Chondrocyte (in vitro differentiated cells): ENCODE measurements around the gene HMGXB3. TPM values are rescaled to one million over a fixed set of nuclear protein-coding genes. Genes with fewer than 3 reads are reported as not detected.

Source experiments
- DNase-seq: peaks from one replicate; pipeline ENCODE4 v3.0.0; 2021; ENCODE audit warnings: mixed read lengths, low spot score
- H3K27ac Mint-ChIP-seq: one replicate; pipeline ENCODE4 v1.8.0; 2021; ENCODE audit warnings: mild to moderate bottlenecking, moderate library complexity, mixed read lengths; ENCODE audit not compliant: unreplicated experiment
- H3K27me3 Mint-ChIP-seq: 2 replicates; pipeline ENCODE4 v1.8.0; 2021; ENCODE audit warnings: low read depth, mixed read lengths
- H3K36me3 Mint-ChIP-seq: 2 replicates; pipeline ENCODE4 v1.8.0; 2021; ENCODE audit warnings: low read depth, mixed read lengths
- H3K4me1 Mint-ChIP-seq: 2 replicates; pipeline ENCODE4 v1.8.0; 2021; ENCODE audit warnings: low read depth, mild to moderate bottlenecking, mixed read lengths
- H3K4me3 Mint-ChIP-seq: one replicate; pipeline ENCODE4 v1.8.0; 2021; ENCODE audit warnings: mild to moderate bottlenecking, moderate library complexity, mixed read lengths; ENCODE audit not compliant: unreplicated experiment
- H3K9me3 Mint-ChIP-seq: 2 replicates; pipeline ENCODE4 v1.8.0; 2021; ENCODE audit warnings: low read depth, mixed read lengths
- total RNA-seq: library from RNA; stranded (reverse); gene quantifications from 3 replicates; pipeline ENCODE4 v1.2.1, GENCODE V29; 2021
- TF ChIP-seq, protein P1 (sequence below): fragments of 200-600 bp; sonication (generic); IDR thresholded peaks from 2 replicates; pipeline ENCODE4 v1.5.0; 2021; ENCODE audit warnings: antibody characterized with exemption, mild to moderate bottlenecking, moderate library complexity

The HMGXB3 gene
- total RNA-seq, 1 donor from 2014 or later = 44.2 TPM

GRCh38 chr5:150052226-150052955, 51.9 kb downstream of the HMGXB3 start:
- Mint-ChIP-seq H3K4me3 (no peak overlapping the region), H3K27ac (peak overlapping the region; percentile 93), H3K36me3 (peaks cover 32% of the 10 kb centered on the region), H3K4me1 (peaks cover 27% of the 10 kb centered on the region), H3K9me3 (no peaks in the 10 kb centered on the region), H3K27me3 (no peaks in the 10 kb centered on the region)
- DNase-seq = no peak
- TF ChIP-seq, protein P1, sequence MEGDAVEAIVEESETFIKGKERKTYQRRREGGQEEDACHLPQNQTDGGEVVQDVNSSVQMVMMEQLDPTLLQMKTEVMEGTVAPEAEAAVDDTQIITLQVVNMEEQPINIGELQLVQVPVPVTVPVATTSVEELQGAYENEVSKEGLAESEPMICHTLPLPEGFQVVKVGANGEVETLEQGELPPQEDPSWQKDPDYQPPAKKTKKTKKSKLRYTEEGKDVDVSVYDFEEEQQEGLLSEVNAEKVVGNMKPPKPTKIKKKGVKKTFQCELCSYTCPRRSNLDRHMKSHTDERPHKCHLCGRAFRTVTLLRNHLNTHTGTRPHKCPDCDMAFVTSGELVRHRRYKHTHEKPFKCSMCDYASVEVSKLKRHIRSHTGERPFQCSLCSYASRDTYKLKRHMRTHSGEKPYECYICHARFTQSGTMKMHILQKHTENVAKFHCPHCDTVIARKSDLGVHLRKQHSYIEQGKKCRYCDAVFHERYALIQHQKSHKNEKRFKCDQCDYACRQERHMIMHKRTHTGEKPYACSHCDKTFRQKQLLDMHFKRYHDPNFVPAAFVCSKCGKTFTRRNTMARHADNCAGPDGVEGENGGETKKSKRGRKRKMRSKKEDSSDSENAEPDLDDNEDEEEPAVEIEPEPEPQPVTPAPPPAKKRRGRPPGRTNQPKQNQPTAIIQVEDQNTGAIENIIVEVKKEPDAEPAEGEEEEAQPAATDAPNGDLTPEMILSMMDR = no peak

DNA sequence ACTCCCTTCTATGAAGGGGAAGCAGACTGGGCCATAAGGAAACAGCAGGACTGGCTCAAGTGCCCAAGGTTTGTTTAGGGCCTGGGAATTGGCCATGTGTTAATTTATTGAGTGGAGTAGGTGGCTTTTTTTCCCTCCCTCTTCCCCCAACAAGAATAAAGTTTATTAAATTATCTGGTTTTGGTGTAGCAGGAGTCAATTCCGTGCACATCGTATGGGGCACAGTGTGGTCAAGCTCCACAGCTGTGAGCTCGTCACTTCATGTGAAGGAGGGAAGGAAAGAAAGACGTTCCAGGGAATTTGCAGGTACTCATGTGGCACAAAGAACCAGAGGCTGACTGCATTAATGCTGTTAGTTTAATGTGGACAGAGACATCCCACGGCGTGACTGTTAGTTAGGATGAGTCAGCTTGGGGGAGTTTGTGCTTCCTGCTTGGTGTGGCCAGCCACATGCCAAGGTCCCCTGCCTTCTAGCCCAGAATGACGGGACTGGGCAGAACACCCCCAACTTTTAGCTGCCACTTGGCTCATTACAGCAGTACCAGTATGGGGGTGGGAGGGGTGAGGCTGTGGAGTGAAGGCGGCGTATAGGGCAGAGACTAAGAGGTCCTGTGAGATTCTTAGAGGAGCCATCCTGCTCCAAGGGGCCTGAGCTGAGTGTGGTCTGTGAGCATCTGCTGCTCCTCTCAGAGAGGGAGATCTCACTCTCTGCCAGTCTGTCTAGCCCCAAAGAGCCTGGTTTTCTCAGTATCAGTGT, 52.6 kb downstream of the HMGXB3 start:
- DNase-seq = no peak
- Mint-ChIP-seq H3K36me3 (peaks cover 29% of the 10 kb centered on the region), H3K27ac (peak overlapping the region; percentile 93), H3K4me3 (no peak overlapping the region), H3K4me1 (peaks cover 34% of the 10 kb centered on the region), H3K9me3 (no peaks in the 10 kb centered on the region), H3K27me3 (no peaks in the 10 kb centered on the region)
- TF ChIP-seq, protein P1 = no peak

DNA sequence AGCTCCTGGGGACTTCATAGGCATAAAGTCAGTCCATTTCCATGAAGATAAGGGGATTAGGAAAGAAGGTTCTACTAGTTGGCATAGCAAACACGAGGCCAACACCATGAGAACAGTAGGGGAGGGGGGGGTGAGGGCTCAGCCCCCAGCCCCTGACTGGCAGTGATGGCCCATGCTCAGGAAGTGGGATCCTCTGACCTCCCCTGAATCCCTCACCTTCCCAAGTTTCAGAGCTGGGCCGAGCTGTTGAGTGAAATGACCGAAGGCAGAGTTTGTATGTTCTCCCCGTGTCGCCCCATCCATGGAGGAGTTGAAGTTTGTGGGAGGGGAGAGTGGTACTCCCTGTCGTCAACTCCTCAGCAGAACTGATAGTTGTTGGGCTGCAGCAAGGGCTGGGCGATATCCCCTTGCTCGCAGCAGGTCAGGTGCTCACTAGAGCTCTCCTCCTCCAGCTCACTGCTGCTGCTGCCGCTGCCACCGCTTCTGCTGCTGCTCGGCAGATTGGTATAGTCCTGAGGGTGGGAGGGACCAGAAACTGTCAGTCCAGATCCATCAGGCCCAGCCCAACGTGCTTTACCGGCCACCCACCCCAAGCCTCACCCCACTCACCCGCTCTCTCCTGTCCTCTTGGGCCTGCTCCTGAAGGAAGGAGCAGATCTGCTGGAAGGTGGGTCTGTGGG, 53.3 kb downstream of the HMGXB3 start:
- Mint-ChIP-seq H3K9me3 (no peaks in the 10 kb centered on the region), H3K27ac (peak overlapping the region; percentile 93), H3K27me3 (no peaks in the 10 kb centered on the region), H3K4me3 (no peak overlapping the region), H3K4me1 (peaks cover 41% of the 10 kb centered on the region), H3K36me3 (peaks cover 28% of the 10 kb centered on the region)
- TF ChIP-seq, protein P1 = no peak
- no peak for DNase-seq

DNA sequence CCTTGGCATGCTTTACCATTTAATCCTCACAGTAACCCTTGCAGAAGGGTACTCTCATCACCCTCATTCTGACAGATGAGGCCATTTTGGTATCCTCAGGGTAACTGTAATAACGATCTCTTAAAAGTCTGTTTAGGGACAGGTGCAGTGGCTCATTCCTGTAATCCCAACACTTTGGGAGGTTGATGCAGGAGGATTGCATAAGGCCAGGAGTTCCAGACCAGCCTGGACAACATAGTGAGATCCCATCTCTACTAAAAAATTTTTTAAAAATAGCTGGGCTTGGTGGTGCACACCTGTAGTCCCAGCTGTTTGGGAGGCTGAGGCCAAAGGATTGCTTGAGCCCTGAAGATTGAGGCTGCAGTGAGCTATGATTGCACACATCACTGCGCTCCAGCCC, 54.0 kb downstream of the HMGXB3 start:
- H3K4me3 Mint-ChIP-seq = no peak overlapping the region
- DNase-seq = no peak
- H3K36me3 Mint-ChIP-seq = peaks cover 21% of the 10 kb centered on the region
- TF ChIP-seq, protein P1 = no peak
- H3K27me3 Mint-ChIP-seq = no peaks in the 10 kb centered on the region
- no peak overlapping the region for H3K27ac Mint-ChIP-seq
- H3K4me1 Mint-ChIP-seq = peaks cover 41% of the 10 kb centered on the region
- no peaks in the 10 kb centered on the region for H3K9me3 Mint-ChIP-seq
